ENCODE data around the gene FAM222B. TPM values are rescaled to one million over a fixed set of nuclear protein-coding genes. Genes with fewer than 3 reads are reported as not detected.
A peak's percentile ranks its signal among the peaks of the same experiment; 100 is the strongest.

Gene FAM222B, protein sequence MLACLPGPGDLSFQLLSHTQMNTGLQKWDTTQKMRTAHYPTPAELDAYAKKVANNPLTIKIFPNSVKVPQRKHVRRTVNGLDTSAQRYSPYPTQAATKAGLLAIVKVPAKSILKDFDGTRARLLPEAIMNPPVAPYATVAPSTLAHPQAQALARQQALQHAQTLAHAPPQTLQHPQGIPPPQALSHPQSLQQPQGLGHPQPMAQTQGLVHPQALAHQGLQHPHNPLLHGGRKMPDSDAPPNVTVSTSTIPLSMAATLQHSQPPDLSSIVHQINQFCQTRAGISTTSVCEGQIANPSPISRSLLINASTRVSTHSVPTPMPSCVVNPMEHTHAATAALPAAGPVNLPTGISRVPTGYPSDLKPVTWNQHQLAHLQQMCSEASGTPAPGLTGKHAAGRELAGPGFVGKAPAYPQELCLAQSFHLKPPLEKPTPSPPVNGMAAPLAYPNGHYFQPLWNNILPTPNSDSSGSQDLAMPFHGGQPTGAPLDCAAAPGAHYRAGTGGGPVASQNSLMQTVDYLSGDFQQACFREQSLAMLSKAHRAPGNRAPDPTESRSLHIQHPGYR
- total RNA-seq (10 to 100 TPM in 6 of 9 donors, 1 to 10 TPM in 3; 5.0 to 18.3 (median 14.8) TPM), polyA plus RNA-seq (10 to 100 TPM in 2 of 3 donors, 1 to 10 TPM in 1; 4.9 to 16.4 (median 10.6) TPM)
- long read RNA-seq, donor 1, full-length matches to known transcripts, result 7 of 7 reads
- long read RNA-seq, donor 1, partial matches to known transcripts, result 0 of 7 reads
- long read RNA-seq, donor 1, other reads (novel, unspliced or antisense), result 0 of 7 reads
- long read RNA-seq, donor 2, full-length matches to known transcripts, result 8 of 41 reads
- long read RNA-seq, donor 2, partial matches to known transcripts, result 16 of 41 reads
- long read RNA-seq, donor 2, other reads (novel, unspliced or antisense), result 17 of 41 reads
- long read RNA-seq, donor 3, partial matches to known transcripts, result 0 of 4 reads
- long read RNA-seq, donor 3, other reads (novel, unspliced or antisense), result 0 of 4 reads
- long read RNA-seq, donor 4, result 0 reads
- long read RNA-seq, donor 5, full-length matches to known transcripts, result 4 of 5 reads
- long read RNA-seq, donor 5, partial matches to known transcripts, result 0 of 5 reads
- long read RNA-seq, donor 5, other reads (novel, unspliced or antisense), result 1 of 5 reads
- long read RNA-seq, donor 6, full-length matches to known transcripts, result 1 of 1 reads
- long read RNA-seq, donor 6, partial matches to known transcripts, result 0 of 1 reads
- long read RNA-seq, donor 6, other reads (novel, unspliced or antisense), result 0 of 1 reads
- long read RNA-seq, donor 7, full-length matches to known transcripts, result 2 of 2 reads
- long read RNA-seq, donor 7, partial matches to known transcripts, result 0 of 2 reads
- long read RNA-seq, donor 7, other reads (novel, unspliced or antisense), result 0 of 2 reads
- long read RNA-seq, donor 8, full-length matches to known transcripts, result 6 of 6 reads
- long read RNA-seq, donor 8, partial matches to known transcripts, result 0 of 6 reads
- long read RNA-seq, donor 8, other reads (novel, unspliced or antisense), result 0 of 6 reads
- long read RNA-seq, donor 9, full-length matches to known transcripts, result 5 of 5 reads
- long read RNA-seq, donor 9, partial matches to known transcripts, result 0 of 5 reads
- long read RNA-seq, donor 9, other reads (novel, unspliced or antisense), result 0 of 5 reads
- long read RNA-seq, donor 10, full-length matches to known transcripts, result 4 of 20 reads
- long read RNA-seq, donor 10, partial matches to known transcripts, result 9 of 20 reads
- long read RNA-seq, donor 10, other reads (novel, unspliced or antisense), result 7 of 20 reads

DNA sequence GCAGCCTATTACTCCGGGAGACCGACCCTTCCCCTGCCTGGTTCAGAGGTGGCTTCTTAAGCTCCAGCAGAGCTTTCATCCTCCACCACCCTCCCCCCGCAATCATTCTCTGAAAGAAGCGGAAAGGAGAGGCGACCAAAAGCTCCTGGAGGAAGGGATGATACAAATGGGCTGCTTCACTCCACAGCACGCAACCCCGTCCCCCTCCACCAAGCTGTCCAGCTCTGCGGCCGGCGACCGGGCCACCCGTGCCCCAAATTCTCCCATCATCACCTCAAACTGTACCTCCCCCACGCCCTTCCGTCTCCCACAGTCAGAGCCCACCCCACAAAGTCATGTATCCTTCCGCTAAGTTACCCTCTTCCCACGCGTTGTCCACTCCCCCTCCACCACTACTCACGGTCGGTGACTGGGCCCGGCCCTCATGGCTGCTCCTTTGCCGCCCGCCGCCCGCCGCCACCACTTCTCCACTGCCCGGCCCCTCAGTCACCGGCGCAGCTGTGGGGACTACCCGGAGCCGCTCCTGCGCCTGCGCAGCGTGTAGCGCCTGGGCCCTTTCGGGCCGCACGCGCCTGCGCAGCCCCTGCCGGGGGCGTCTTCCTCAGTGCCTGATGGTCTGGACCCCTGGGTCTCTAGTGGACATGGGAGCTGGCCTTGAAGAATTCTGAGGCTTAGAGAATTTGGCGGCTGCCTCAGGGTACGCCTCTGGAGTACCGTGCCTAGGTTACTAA lies at the start of gene FAM222B:
TSS of gene FAM222B (minus strand) at position 509 of the 731 bp plus-strand sequence. CDS start 76,123 bp downstream, outside the sequence.
- Histone ChIP-seq H3K36me3 (replicated peaks in 1 of 2) (no peaks in the 10 kb centered on the region), H3K9me3 (replicated peaks in 1 of 3) (no peaks in the 10 kb centered on the region), H3K27ac (peak within 1 kb of the TSS in 3 of 5 donors; percentile 21 to 86 (median 69)), H3K27me3 (no peaks in the 10 kb centered on the region), H3K4me1 (replicated peaks in 1 of 2) (peaks cover 5 to 10% of the 10 kb centered on the region in 2 donors), H3K4me3 (peak within 1 kb of the TSS; percentile 21 to 89 (median 56))
- peak; percentile 75 to 83 (median 80) for DNase-seq
- TF ChIP-seq, protein P1, sequence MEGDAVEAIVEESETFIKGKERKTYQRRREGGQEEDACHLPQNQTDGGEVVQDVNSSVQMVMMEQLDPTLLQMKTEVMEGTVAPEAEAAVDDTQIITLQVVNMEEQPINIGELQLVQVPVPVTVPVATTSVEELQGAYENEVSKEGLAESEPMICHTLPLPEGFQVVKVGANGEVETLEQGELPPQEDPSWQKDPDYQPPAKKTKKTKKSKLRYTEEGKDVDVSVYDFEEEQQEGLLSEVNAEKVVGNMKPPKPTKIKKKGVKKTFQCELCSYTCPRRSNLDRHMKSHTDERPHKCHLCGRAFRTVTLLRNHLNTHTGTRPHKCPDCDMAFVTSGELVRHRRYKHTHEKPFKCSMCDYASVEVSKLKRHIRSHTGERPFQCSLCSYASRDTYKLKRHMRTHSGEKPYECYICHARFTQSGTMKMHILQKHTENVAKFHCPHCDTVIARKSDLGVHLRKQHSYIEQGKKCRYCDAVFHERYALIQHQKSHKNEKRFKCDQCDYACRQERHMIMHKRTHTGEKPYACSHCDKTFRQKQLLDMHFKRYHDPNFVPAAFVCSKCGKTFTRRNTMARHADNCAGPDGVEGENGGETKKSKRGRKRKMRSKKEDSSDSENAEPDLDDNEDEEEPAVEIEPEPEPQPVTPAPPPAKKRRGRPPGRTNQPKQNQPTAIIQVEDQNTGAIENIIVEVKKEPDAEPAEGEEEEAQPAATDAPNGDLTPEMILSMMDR (IDR thresholded peaks at IDR 0.05), result peak in 1 of 6 experiments; percentile 7
- peak; percentile 52 to 77 for TF ChIP-seq POLR2A (IDR thresholded peaks at IDR 0.05)
- intact Hi-C loops (cut with DNase I), result loop anchor here in 1 of 2 donors (10.0 kb wide), 1 partner anchor 88 kb away; no protein-coding TSS in a partner anchor
- WGBS, 4 donors, result 0 to 2% (median 1%) methylated on average over 19 to 44 of the region's 44 CpGs

DNA sequence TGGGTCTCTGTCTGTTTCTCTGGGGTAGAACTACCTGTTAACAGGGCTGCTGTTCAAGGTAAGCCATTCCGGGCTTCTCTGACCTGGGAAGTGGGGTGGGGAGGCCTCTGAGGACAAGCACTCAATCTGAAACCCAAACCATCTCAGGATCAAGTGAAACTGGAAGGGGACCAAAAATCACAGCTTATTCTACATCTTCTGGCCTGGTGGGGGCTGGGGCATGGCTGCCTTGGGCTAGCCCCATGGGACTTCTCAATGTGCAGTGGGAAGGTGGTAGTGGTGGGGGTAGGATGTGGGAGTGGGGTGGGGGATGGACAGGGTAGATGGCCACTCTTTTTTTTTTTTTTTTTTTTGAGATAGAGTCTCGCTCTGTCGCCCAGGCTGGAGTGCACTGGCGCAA lies 49.4 kb upstream of the FAM222B start:
- whole genome bisulfite sequencing, 4 donors, result 91 to 100% (median 93%) methylated on average over 3 to 4 of the region's 4 CpGs
- intact Hi-C loops (cut with DNase I), result no loop called here
- Histone ChIP-seq H3K9me3 (replicated peaks in 1 of 3) (no peaks in the 10 kb centered on the region), H3K4me1 (replicated peaks in 1 of 2) (peaks cover 0 to 30% of the 10 kb centered on the region in 2 donors), H3K27me3 (no peaks in the 10 kb centered on the region), H3K27ac (no peak overlapping the region), H3K36me3 (replicated peaks in 1 of 2) (no peaks in the 10 kb centered on the region), H3K4me3 (no peak overlapping the region)
- TF ChIP-seq, protein P1 (IDR thresholded peaks at IDR 0.05), result no peak
- TF ChIP-seq POLR2A (IDR thresholded peaks at IDR 0.05), result no peak
- no peak for DNase-seq

DNA sequence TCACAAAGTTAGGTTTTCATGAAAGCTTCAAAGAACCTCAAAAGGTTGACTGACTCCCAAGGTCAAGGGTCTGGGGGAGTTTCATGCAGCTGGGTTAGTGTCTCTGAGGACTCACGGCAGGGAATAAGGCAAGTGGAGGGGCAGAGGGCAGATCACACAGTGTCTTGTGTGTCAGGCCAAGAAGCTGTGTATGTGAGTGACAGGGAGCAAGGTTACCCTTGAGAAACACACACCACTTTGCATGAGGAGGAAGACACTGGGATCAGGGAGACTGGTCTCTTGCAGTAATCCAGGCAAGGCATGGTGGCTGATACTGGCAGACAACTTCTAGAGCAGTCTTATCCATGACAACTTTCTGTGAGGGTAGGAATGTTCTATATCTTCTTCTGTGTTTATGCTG lies 48.6 kb upstream of the FAM222B start:
- Histone ChIP-seq H3K9me3 (replicated peaks in 1 of 3) (no peaks in the 10 kb centered on the region), H3K27ac (peak overlapping the region in 1 of 5 donors; percentile 35), H3K27me3 (no peaks in the 10 kb centered on the region), H3K4me3 (no peak overlapping the region), H3K4me1 (replicated peaks in 1 of 2) (peaks cover 0 to 25% of the 10 kb centered on the region in 2 donors), H3K36me3 (replicated peaks in 1 of 2) (no peaks in the 10 kb centered on the region)
- 33 to 96% (median 91%) methylated on average over 1 of the region's 1 CpG for whole genome bisulfite sequencing, 4 donors
- no peak for DNase-seq
- TF ChIP-seq, protein P1 (IDR thresholded peaks at IDR 0.05), result no peak
- no peak for TF ChIP-seq POLR2A (IDR thresholded peaks at IDR 0.05)
- intact Hi-C loops (cut with DNase I), result no loop called here
